Gastrocnemius medialis (tissue), 4 donors: Measurements from ENCODE around the gene DTNB. TPM values are rescaled to one million over a fixed set of nuclear protein-coding genes. Genes with fewer than 3 reads are reported as not detected.

Experiments
- ATAC-seq, 2 donors: fragments of 150-250 bp; one replicate each; pipeline ENCODE4 v1.9.1; 2016
- DNase-seq, 2 donors: peaks; one replicate each; pipeline ENCODE4 v3.0.0-alpha.2; 2019
- H3K27ac ChIP-seq, 4 donors: fragments of 200-600 bp; sonication (generic); 1 replicate in 1 of 4; 2 replicates in 3 of 4; pipeline ENCODE4 v1.5.1; 2016 to 2018; ENCODE audit warnings: mild to moderate bottlenecking in 2 of 4, moderate library complexity in 1 of 4
- H3K27me3 ChIP-seq, 3 donors: fragments of 200-600 bp; sonication (generic) in 2 of 3; 1 replicate in 1 of 3; 2 replicates in 2 of 3; pipeline versions ENCODE4 v1.5.1 to v1.6.0; 2016 to 2019; ENCODE audit warnings: mild to moderate bottlenecking in 1 of 3, moderate library complexity in 1 of 3
- H3K36me3 ChIP-seq, 2 donors: fragments of 200-600 bp; sonication (generic) in 1 of 2; one replicate each; pipeline ENCODE4 v1.5.1; 2017 to 2018
- H3K4me1 ChIP-seq, 2 donors: fragments of 200-600 bp; sonication (generic) in 1 of 2; one replicate each; pipeline ENCODE4 v1.5.1; 2016 to 2017; ENCODE audit warnings: mild to moderate bottlenecking in 2 of 2
- H3K4me3 ChIP-seq, 4 donors: fragments of 200-600 bp; sonication (generic) in 3 of 4; 1 replicate in 1 of 4; 2 replicates in 3 of 4; pipeline ENCODE4 v1.5.1; 2016 to 2019; ENCODE audit warnings: mild to moderate bottlenecking in 2 of 4
- H3K9me3 ChIP-seq, 3 donors: fragments of 200-600 bp; sonication (generic) in 2 of 3; 1 replicate in 1 of 3; 2 replicates in 2 of 3; pipeline ENCODE4 v1.5.1; 2016 to 2019
- CTCF ChIP-seq, 5 experiments: fragments of 450-650 bp in 3 of 5; fragments of 200-600 bp in 2 of 5; sonication (generic) in 2 of 5; IDR thresholded peaks in 4 of 5; conservative IDR thresholded peaks in 1 of 5; 1 replicate in 4 of 5; 2 replicates in 1 of 5; pipeline ENCODE4 v1.5.1; 2016 to 2019; ENCODE audit warnings: antibody characterized with exemption in 5 of 5, mild to moderate bottlenecking in 3 of 5, moderate library complexity in 3 of 5
- POLR2A ChIP-seq, 2 donors: fragments of 450-650 bp; IDR thresholded peaks; one replicate each; pipeline ENCODE4 v1.6.1; 2017; ENCODE audit warnings: antibody characterized with exemption in 2 of 2, mild to moderate bottlenecking in 2 of 2, moderate library complexity in 2 of 2
- in situ Hi-C, 4 donors: fragments of 200-750 bp; cut with MboI; loops; one replicate each; pipeline versions ENCODE4 v1.15.0 to v1.8.0; 2017; ENCODE audit warnings: low sequenced_read_pairs in 4 of 4
- intact Hi-C: fragments of 100-400 bp; cut with DNase I; formaldehyde crosslinking; loops from one replicate; pipeline ENCODE4 v1.15.1; 2023; ENCODE audit warnings: low total_unique reads
- total RNA-seq, 4 donors: library from RNA; depleted of rRNA; stranded (reverse); fragments of >200 nt; gene quantifications; one replicate each; pipeline versions ENCODE4 v1.1.0 to v1.2.3, GENCODE V29; 2016

Gene DTNB
- total RNA-seq, 4 donors from 2014 or later, result 1.0 to 6.6 (median 4.1) TPM

GRCh38 chr2:25347846-25348245 lies 325.5 kb downstream of the DTNB start:
- Histone ChIP-seq H3K9me3 (no peaks in the 10 kb centered on the region), H3K27ac (no peak overlapping the region)
- no peak for DNase-seq

GRCh38 chr2:25347205-25347815 lies 326.1 kb downstream of the DTNB start:
- no peaks in the 10 kb centered on the region for H3K27me3 ChIP-seq
- peak in 1 of 2 donors; percentile 53 for DNase-seq
- H3K9me3 ChIP-seq, result no peaks in the 10 kb centered on the region
- H3K27ac ChIP-seq, result no peak overlapping the region
- in situ Hi-C loops, result loop anchor here in 1 of 4 donors (5.0 kb wide), 1 partner anchor 175 kb away; no protein-coding TSS in a partner anchor
- ATAC-seq, result peak; percentile 63 to 73
- H3K4me1 ChIP-seq, result peaks cover 4 to 8% of the 10 kb centered on the region in 2 donors
- intact Hi-C loops, result loop anchor here (10.0 kb wide), 1 partner anchor 373 kb away; the partner anchor contains the start of gene DNAJC27
- TF ChIP-seq CTCF (IDR thresholded peaks at IDR 0.05 in 4 of 5, conservative IDR thresholded peaks at IDR 0.05 in 1 of 5) (no peak), POLR2A (IDR thresholded peaks at IDR 0.05) (no peak)
- H3K36me3 ChIP-seq, result no peaks in the 10 kb centered on the region
- H3K4me3 ChIP-seq, result no peak overlapping the region

More at GRCh38 chr2:25347846-25348245, 325.5 kb downstream of the DTNB start:
- in situ Hi-C loops, result loop anchor here in 1 of 4 donors (5.0 kb wide), 1 partner anchor 174 kb away; no protein-coding TSS in a partner anchor
- intact Hi-C loops, result loop anchor here (10.0 kb wide), 1 partner anchor 373 kb away; the partner anchor contains the start of gene DNAJC27
- ATAC-seq, result no peak
- H3K4me1 ChIP-seq, result peaks cover 0 to 8% of the 10 kb centered on the region in 2 donors
- H3K4me3 ChIP-seq, result no peak overlapping the region
- no peaks in the 10 kb centered on the region for H3K36me3 ChIP-seq
- H3K27me3 ChIP-seq, result no peaks in the 10 kb centered on the region
- TF ChIP-seq CTCF (IDR thresholded peaks at IDR 0.05 in 4 of 5, conservative IDR thresholded peaks at IDR 0.05 in 1 of 5) (no peak), POLR2A (IDR thresholded peaks at IDR 0.05) (no peak)

- Histone ChIP-seq H3K27me3 (no peaks in the 10 kb centered on the region), H3K27ac (peak overlapping the region in 2 of 4 donors; percentile 84 to 90), H3K36me3 (no peaks in the 10 kb centered on the region), H3K4me1 (peaks cover 20 to 24% of the 10 kb centered on the region in 2 donors), H3K4me3 (no peak overlapping the region), H3K9me3 (no peaks in the 10 kb centered on the region)
- no peak for TF ChIP-seq POLR2A (IDR thresholded peaks at IDR 0.05)
- TF ChIP-seq CTCF (IDR thresholded peaks at IDR 0.05 in 4 of 5, conservative IDR thresholded peaks at IDR 0.05 in 1 of 5), result no peak
- DNase-seq (no peak), ATAC-seq (no peak)
- in situ Hi-C loops (no loop called here), intact Hi-C loops (loop anchor here (10.0 kb wide), 1 partner anchor 369 kb away; the partner anchor contains the start of gene DNAJC27)
Observed at GRCh38 chr2:25343187-25343825, 330.1 kb downstream of the DTNB start.

GRCh38 chr2:25342372-25343186 lies 330.8 kb downstream of the DTNB start:
- no peaks in the 10 kb centered on the region for H3K27me3 ChIP-seq
- H3K36me3 ChIP-seq, result no peaks in the 10 kb centered on the region
- H3K4me3 ChIP-seq, result peak overlapping the region; percentile 47 to 72 (median 68)
- H3K9me3 ChIP-seq, result no peaks in the 10 kb centered on the region
- peak; percentile 76 to 86 for DNase-seq
- intact Hi-C loops, result loop anchor here (1.0 to 10.0 kb wide), 5 partner anchors 20 to 368 kb away; partner anchors contain the start of gene DNAJC27
- in situ Hi-C loops, result no loop called here
- peak; percentile 51 to 67 for ATAC-seq
- peak overlapping the region; percentile 83 to 90 (median 86) for H3K27ac ChIP-seq
- peaks cover 24 to 32% of the 10 kb centered on the region in 2 donors for H3K4me1 ChIP-seq
- peak; percentile 98 to 100 (median 99) for TF ChIP-seq CTCF (IDR thresholded peaks at IDR 0.05 in 4 of 5, conservative IDR thresholded peaks at IDR 0.05 in 1 of 5)
- TF ChIP-seq POLR2A (IDR thresholded peaks at IDR 0.05), result peak; percentile 82 to 87
